Measurements from ENCODE around the gene OXLD1. TPM values are rescaled to one million over a fixed set of nuclear protein-coding genes. Genes with fewer than 3 reads are reported as not detected.

Gene OXLD1
- polyA plus RNA-seq, 1 donor (not counting 4 experiments of a cell fraction or from before 2014, with no cell fraction given): 16.3 TPM

- no peak for TF ChIP-seq CTCF (optimal IDR thresholded peaks at IDR 0.05 in 1 of 3, IDR thresholded peaks at IDR 0.05 in 1 of 3, conservative IDR thresholded peaks at IDR 0.05 in 1 of 3; ENCODE audit: extremely low read depth in 1 of 3, insufficient read depth in 2 of 3, low read length in 3 of 3)
- TF ChIP-seq EZH2 (IDR thresholded peaks at IDR 0.05; ENCODE audit: low read length): no peak
- Histone ChIP-seq H3K27ac (ENCODE audit: control insufficient read depth, insufficient read depth, low read length) (no peak overlapping the region), H3K36me3 (ENCODE audit: control insufficient read depth in 2 of 2, extremely low read depth in 1 of 2, insufficient read depth in 2 of 2, low read length in 2 of 2) (peaks cover 52 to 68% of the 10 kb centered on the region in 2 experiments), H3K27me3 (ENCODE audit: control insufficient read depth, extremely low read depth, insufficient read depth, low read length) (no peaks in the 10 kb centered on the region), H3K4me3 (ENCODE audit: control insufficient read depth in 2 of 3, extremely low read depth in 1 of 3, insufficient read depth in 2 of 3, low read depth in 1 of 3, low read length in 3 of 3) (no peak overlapping the region), H3K4me1 (ENCODE audit: control insufficient read depth, extremely low read depth, insufficient read depth, low read length) (no peaks in the 10 kb centered on the region), H4K20me1 (ENCODE audit: control insufficient read depth, extremely low read depth, insufficient read depth, low read length) (peaks cover 6% of the 10 kb centered on the region), H2AFZ (ENCODE audit: control insufficient read depth, low read length) (no peak overlapping the region), H3K4me2 (ENCODE audit: control insufficient read depth, extremely low read depth, insufficient read depth, low read depth, low read length) (no peak overlapping the region), H3K79me2 (ENCODE audit: control insufficient read depth, insufficient read depth, low read length) (peaks cover 58% of the 10 kb centered on the region), H3K9ac (ENCODE audit: control insufficient read depth, extremely low read depth, insufficient read depth, low read length) (no peak overlapping the region), H3K9me3 (ENCODE audit: control insufficient read depth, low read depth, low read length) (no peaks in the 10 kb centered on the region), H3K9me1 (ENCODE audit: control insufficient read depth, extremely low read depth, insufficient read depth, low read length) (no peaks in the 10 kb centered on the region)
- no peak for FAIRE-seq
- DNase-seq (ENCODE audit: low read depth, low spot score): no peak
- dilution Hi-C loops (cut with MboI; ENCODE audit: extremely low pct_ligation_motif_present, low sequenced_read_pairs): no loop called here
Measured at GRCh38 chr17:81695211-81695610, 28.8 kb upstream of the OXLD1 start.

GRCh38 chr17:81694810-81695209 is 28.4 kb upstream of the OXLD1 start:
- no peak overlapping the region for H3K4me3 ChIP-seq (ENCODE audit: control insufficient read depth in 2 of 3, extremely low read depth in 1 of 3, insufficient read depth in 2 of 3, low read depth in 1 of 3, low read length in 3 of 3)
- no peaks in the 10 kb centered on the region for H3K9me3 ChIP-seq (ENCODE audit: control insufficient read depth, low read depth, low read length)
- DNase-seq (ENCODE audit: low read depth, low spot score) (no peak), FAIRE-seq (no peak)
- H3K9ac ChIP-seq (ENCODE audit: control insufficient read depth, extremely low read depth, insufficient read depth, low read length): no peak overlapping the region
- dilution Hi-C loops (cut with MboI; ENCODE audit: extremely low pct_ligation_motif_present, low sequenced_read_pairs): no loop called here
- peaks cover 6% of the 10 kb centered on the region for H4K20me1 ChIP-seq (ENCODE audit: control insufficient read depth, extremely low read depth, insufficient read depth, low read length)
- H3K4me1 ChIP-seq (ENCODE audit: control insufficient read depth, extremely low read depth, insufficient read depth, low read length): no peaks in the 10 kb centered on the region
- H3K36me3 ChIP-seq (ENCODE audit: control insufficient read depth in 2 of 2, extremely low read depth in 1 of 2, insufficient read depth in 2 of 2, low read length in 2 of 2): peaks cover 56 to 72% of the 10 kb centered on the region in 2 experiments
- TF ChIP-seq EZH2 (IDR thresholded peaks at IDR 0.05; ENCODE audit: low read length): no peak
- TF ChIP-seq CTCF (optimal IDR thresholded peaks at IDR 0.05 in 1 of 3, IDR thresholded peaks at IDR 0.05 in 1 of 3, conservative IDR thresholded peaks at IDR 0.05 in 1 of 3; ENCODE audit: extremely low read depth in 1 of 3, insufficient read depth in 2 of 3, low read length in 3 of 3): no peak
- no peaks in the 10 kb centered on the region for H3K9me1 ChIP-seq (ENCODE audit: control insufficient read depth, extremely low read depth, insufficient read depth, low read length)
- no peak overlapping the region for H3K27ac ChIP-seq (ENCODE audit: control insufficient read depth, insufficient read depth, low read length)
- no peaks in the 10 kb centered on the region for H3K27me3 ChIP-seq (ENCODE audit: control insufficient read depth, extremely low read depth, insufficient read depth, low read length)
- no peak overlapping the region for H3K4me2 ChIP-seq (ENCODE audit: control insufficient read depth, extremely low read depth, insufficient read depth, low read depth, low read length)
- peaks cover 61% of the 10 kb centered on the region for H3K79me2 ChIP-seq (ENCODE audit: control insufficient read depth, insufficient read depth, low read length)
- no peak overlapping the region for H2AFZ ChIP-seq (ENCODE audit: control insufficient read depth, low read length)

Data from keratinocyte (primary cell).